Activated CD8-positive, alpha-beta memory T cell treated with anti-CD3 and anti-CD28 coated beads, Interleukin-2, amount 10 ng/mL, durations not matched to agents 7 days and 5 days (primary cell): Measurements from ENCODE around the gene PODXL2. TPM values are rescaled to one million over a fixed set of nuclear protein-coding genes. Genes with fewer than 3 reads are reported as not detected.
A peak's percentile ranks its signal among the peaks of the same experiment; 100 is the strongest.

Experiments
- ATAC-seq: fragments of 150-1000 bp; cut with Tn5 transposase; one replicate; pipeline ENCODE4 v1.10.0; 2021; ENCODE audit warnings: moderate library complexity
- CTCF ChIA-PET: fragments of 350-600 bp; sonication (Branson Sonifier 250); formaldehyde crosslinking; loops from one replicate; lab custom pipeline; 2021; ENCODE audit warnings: antibody characterized with exemption; lab: Charles Lee
- DNase-seq: peaks from one replicate; pipeline ENCODE4 v3.0.0-alpha.2; 2020
- H3K27ac Mint-ChIP-seq: one replicate; pipeline ENCODE4 v1.8.0; 2021; ENCODE audit warnings: mild to moderate bottlenecking, mixed read lengths
- H3K27me3 Mint-ChIP-seq: one replicate; pipeline ENCODE4 v1.8.0; 2021; ENCODE audit warnings: mixed read lengths
- H3K36me3 Mint-ChIP-seq: one replicate; pipeline ENCODE4 v1.8.0; 2021; ENCODE audit warnings: mild to moderate bottlenecking, mixed read lengths
- H3K4me1 Mint-ChIP-seq: one replicate; pipeline ENCODE4 v1.8.0; 2021; ENCODE audit warnings: mixed read lengths
- H3K4me3 Mint-ChIP-seq: one replicate; pipeline ENCODE4 v1.8.0; 2021; ENCODE audit warnings: mild to moderate bottlenecking, moderate library complexity, mixed read lengths
- H3K9me3 Mint-ChIP-seq: one replicate; pipeline ENCODE4 v1.8.0; 2022; ENCODE audit warnings: low read depth, mixed read lengths
- total RNA-seq, 2 experiments: library from RNA; stranded (reverse); gene quantifications; one replicate each; pipeline ENCODE4 v1.2.3, GENCODE V29; 2021

PODXL2 gene
- total RNA-seq, 2 experiments from 2014 or later: 1.4 to 2.2 TPM

- Mint-ChIP-seq H3K4me1 (peaks cover 14% of the 10 kb centered on the region), H3K27me3 (no peaks in the 10 kb centered on the region), H3K27ac (peak overlapping the region; percentile 95), H3K36me3 (no peaks in the 10 kb centered on the region), H3K4me3 (peak overlapping the region; percentile 82), H3K9me3 (no peaks in the 10 kb centered on the region)
- CTCF ChIA-PET: interaction anchor here (0.7 to 2.0 kb wide), 4 partner anchors 17 to 97 kb away, joined by 3 to 10 read pairs (median 5); no protein-coding TSS in a partner anchor
- ATAC-seq: peak; percentile 11
- peak; percentile 63 for DNase-seq
Measured at GRCh38 chr3:127671523-127672428, 42.8 kb downstream of the PODXL2 start.

- Mint-ChIP-seq H3K4me1 (peaks cover 14% of the 10 kb centered on the region), H3K36me3 (no peaks in the 10 kb centered on the region), H3K27ac (peak within 1 kb of the TSS; percentile 95), H3K27me3 (no peaks in the 10 kb centered on the region), H3K4me3 (peak within 1 kb of the TSS; percentile 82), H3K9me3 (no peaks in the 10 kb centered on the region)
- ATAC-seq: peak; percentile 88
- CTCF ChIA-PET: interaction anchor here (0.7 to 1.9 kb wide), 3 partner anchors 17 to 35 kb away, joined by 3 to 10 read pairs (median 3); no protein-coding TSS in a partner anchor
- DNase-seq: peak; percentile 90
Measured at GRCh38 chr3:127672429-127673190, 43.6 kb downstream of the PODXL2 start, which contains the start of gene ABTB1. Gene ABTB1, plus strand, starts transcription at chr3:127672952. Its CDS starts 74 bp downstream, at chr3:127673026.

GRCh38 chr3:127673191-127674100 lies 44.5 kb downstream of the PODXL2 start:
- Mint-ChIP-seq H3K36me3 (no peaks in the 10 kb centered on the region), H3K4me3 (peak overlapping the region; percentile 82), H3K4me1 (peaks cover 14% of the 10 kb centered on the region), H3K27ac (peak overlapping the region; percentile 70), H3K9me3 (no peaks in the 10 kb centered on the region), H3K27me3 (no peaks in the 10 kb centered on the region)
- peak; percentile 71 for ATAC-seq
- peak; percentile 74 for DNase-seq
- CTCF ChIA-PET: interaction anchor here (1.9 kb wide), 1 partner anchor 23 kb away, joined by 10 read pairs; no protein-coding TSS in a partner anchor

- CTCF ChIA-PET: no interaction called here
- no peak for DNase-seq
- ATAC-seq: no peak
- no peaks in the 10 kb centered on the region for H3K9me3 Mint-ChIP-seq
- H3K36me3 Mint-ChIP-seq: no peaks in the 10 kb centered on the region
- peaks cover 14% of the 10 kb centered on the region for H3K4me1 Mint-ChIP-seq
- peak overlapping the region; percentile 82 for H3K4me3 Mint-ChIP-seq
- H3K27me3 Mint-ChIP-seq: no peaks in the 10 kb centered on the region
- no peak overlapping the region for H3K27ac Mint-ChIP-seq
Measured at GRCh38 chr3:127674101-127674721, 45.2 kb downstream of the PODXL2 start.

- no peaks in the 10 kb centered on the region for H3K9me3 Mint-ChIP-seq
Measured at GRCh38 chr3:127674790-127675189, 45.8 kb downstream of the PODXL2 start.

GRCh38 chr3:127675651-127676391 lies 46.8 kb downstream of the PODXL2 start:
- Mint-ChIP-seq H3K9me3 (no peaks in the 10 kb centered on the region), H3K27ac (no peak overlapping the region), H3K4me1 (peaks cover 14% of the 10 kb centered on the region), H3K36me3 (no peaks in the 10 kb centered on the region), H3K27me3 (no peaks in the 10 kb centered on the region), H3K4me3 (no peak overlapping the region)
- ATAC-seq (no peak), DNase-seq (no peak)
- CTCF ChIA-PET: no interaction called here

More at GRCh38 chr3:127674790-127675189, 45.8 kb downstream of the PODXL2 start:
- Mint-ChIP-seq H3K27me3 (no peaks in the 10 kb centered on the region), H3K4me3 (peak overlapping the region; percentile 31), H3K4me1 (peaks cover 14% of the 10 kb centered on the region), H3K36me3 (no peaks in the 10 kb centered on the region), H3K27ac (no peak overlapping the region)
- CTCF ChIA-PET: no interaction called here
- ATAC-seq (no peak), DNase-seq (no peak)

GRCh38 chr3:127676456-127676855 lies 47.5 kb downstream of the PODXL2 start:
- H3K36me3 Mint-ChIP-seq: no peaks in the 10 kb centered on the region
- H3K4me1 Mint-ChIP-seq: peaks cover 12% of the 10 kb centered on the region
- no peak for ATAC-seq
- H3K27ac Mint-ChIP-seq: no peak overlapping the region
- H3K9me3 Mint-ChIP-seq: no peaks in the 10 kb centered on the region
- H3K4me3 Mint-ChIP-seq: no peak overlapping the region
- H3K27me3 Mint-ChIP-seq: no peaks in the 10 kb centered on the region
- CTCF ChIA-PET: interaction anchor here (1.5 kb wide), 1 partner anchor 18 kb away, joined by 3 read pairs; no protein-coding TSS in a partner anchor
- no peak for DNase-seq

- no peaks in the 10 kb centered on the region for H3K9me3 Mint-ChIP-seq
- H3K36me3 Mint-ChIP-seq: no peaks in the 10 kb centered on the region
Measured at GRCh38 chr3:127676921-127677351, 48.0 kb downstream of the PODXL2 start.

GRCh38 chr3:127677541-127678314 lies 48.7 kb downstream of the PODXL2 start:
- H3K4me3 Mint-ChIP-seq: no peak overlapping the region
- H3K27me3 Mint-ChIP-seq: no peaks in the 10 kb centered on the region
- peaks cover 9% of the 10 kb centered on the region for H3K4me1 Mint-ChIP-seq
- CTCF ChIA-PET: interaction anchor here (1.5 kb wide), 1 partner anchor 16 kb away, joined by 3 read pairs; no protein-coding TSS in a partner anchor
- H3K36me3 Mint-ChIP-seq: no peaks in the 10 kb centered on the region
- no peaks in the 10 kb centered on the region for H3K9me3 Mint-ChIP-seq
- no peak for DNase-seq
- ATAC-seq: no peak
- H3K27ac Mint-ChIP-seq: no peak overlapping the region

More at GRCh38 chr3:127676921-127677351, 48.0 kb downstream of the PODXL2 start:
- Mint-ChIP-seq H3K4me1 (peaks cover 9% of the 10 kb centered on the region), H3K4me3 (no peak overlapping the region), H3K27me3 (no peaks in the 10 kb centered on the region), H3K27ac (no peak overlapping the region)
- ATAC-seq (no peak), DNase-seq (no peak)
- CTCF ChIA-PET: interaction anchor here (1.5 kb wide), 1 partner anchor 17 kb away, joined by 3 read pairs; no protein-coding TSS in a partner anchor

GRCh38 chr3:127678315-127678599 lies 49.3 kb downstream of the PODXL2 start:
- H3K27me3 Mint-ChIP-seq: no peaks in the 10 kb centered on the region
- CTCF ChIA-PET: interaction anchor here (1.2 kb wide), 1 partner anchor 103 kb away, joined by 5 read pairs; no protein-coding TSS in a partner anchor
- H3K36me3 Mint-ChIP-seq: no peaks in the 10 kb centered on the region

More at GRCh38 chr3:127678315-127678599, 49.3 kb downstream of the PODXL2 start:
- Mint-ChIP-seq H3K9me3 (no peaks in the 10 kb centered on the region), H3K4me3 (no peak overlapping the region), H3K4me1 (peaks cover 9% of the 10 kb centered on the region), H3K27ac (no peak overlapping the region)
- DNase-seq (no peak), ATAC-seq (no peak)
